Neural cell (in vitro differentiated cells): ENCODE results near the gene TMEM234. TPM values are rescaled to one million over a fixed set of nuclear protein-coding genes. Genes with fewer than 3 reads are reported as not detected.

Experiments used
- H2AFZ ChIP-seq: fragments of 200-600, 300-800 bp; sonication (generic), shearing (Covaris generic); 2 replicates; pipeline ENCODE4 v1.6.0; 2014; ENCODE audit warnings: low read depth, mild to moderate bottlenecking, antibody characterized with exemption, low read length, moderate library complexity
- H3F3A ChIP-seq: fragments of 200-600 bp; shearing (Covaris generic); 2 replicates; pipeline ENCODE4 v1.6.1; 2016; ENCODE audit warnings: mild to moderate bottlenecking, moderate library complexity, mixed read lengths, antibody characterized with exemption, low read length; ENCODE audit not compliant: insufficient read depth, poor library complexity, severe bottlenecking
- H3K27ac ChIP-seq: fragments of 200-600, 300-800 bp; sonication (generic), shearing (Covaris generic); 2 replicates; pipeline ENCODE4 v1.5.1; 2014; ENCODE audit warnings: mild to moderate bottlenecking, low read length, moderate library complexity
- H3K27me3 ChIP-seq: fragments of 300-800, 200-600 bp; sonication (generic), shearing (Covaris generic); 2 replicates; pipeline ENCODE4 v1.6.0; 2014; ENCODE audit warnings: mild to moderate bottlenecking, low read depth, low read length, moderate library complexity; ENCODE audit not compliant: insufficient read depth
- H3K36me3 ChIP-seq: fragments of 300-800, 200-600 bp; sonication (generic), shearing (Covaris generic); 2 replicates; pipeline ENCODE4 v1.5.1; 2014; ENCODE audit warnings: mild to moderate bottlenecking, antibody characterized with exemption, low read length, moderate library complexity; ENCODE audit not compliant: insufficient read depth
- H3K4me2 ChIP-seq: fragments of 300-800, 200-600 bp; sonication (generic), shearing (Covaris generic); 2 replicates; pipeline ENCODE4 v1.6.0; 2014; ENCODE audit warnings: mild to moderate bottlenecking, low read length
- H3K4me3 ChIP-seq: fragments of 300-800, 200-600 bp; sonication (generic), shearing (Covaris generic); 2 replicates; pipeline ENCODE4 v1.5.1; 2014; ENCODE audit warnings: mild to moderate bottlenecking, low read length, moderate library complexity
- H3K79me2 ChIP-seq: fragments of 200-600 bp; shearing (Covaris generic); replicated peaks from 2 replicates; pipeline ENCODE4 v1.6.0; 2014; ENCODE audit warnings: mild to moderate bottlenecking, low read length, moderate library complexity; ENCODE audit not compliant: insufficient read depth
- H3K9ac ChIP-seq: fragments of 300-800, 200-600 bp; sonication (generic), shearing (Covaris generic); 2 replicates; pipeline ENCODE4 v1.6.1; 2016; ENCODE audit warnings: mild to moderate bottlenecking, low read length, mixed read lengths
- H3K9me2 ChIP-seq: fragments of 200-600 bp; shearing (Covaris generic); 2 replicates; pipeline ENCODE4 v1.6.1; 2016; ENCODE audit warnings: mild to moderate bottlenecking, low read length, mixed read lengths; ENCODE audit not compliant: insufficient read depth
- H3K9me3 ChIP-seq: fragments of 200-600, 300-800 bp; sonication (generic), shearing (Covaris generic); 2 replicates; pipeline ENCODE4 v1.6.1; 2016; ENCODE audit warnings: mild to moderate bottlenecking, mixed run types, low read length, moderate library complexity, mixed read lengths
- H4K20me1 ChIP-seq: fragments of 200-600 bp; shearing (Covaris generic); 2 replicates; pipeline ENCODE4 v1.6.1; 2016; ENCODE audit warnings: mild to moderate bottlenecking, mixed run types; ENCODE audit not compliant: insufficient read depth
- CTCF ChIP-seq: fragments of 450-650 bp; IDR thresholded peaks from 2 replicates; pipeline ENCODE4 v1.5.1; 2014; ENCODE audit warnings: antibody characterized with exemption, mild to moderate bottlenecking, moderate library complexity; ENCODE audit not compliant: poor library complexity, severe bottlenecking
- EP300 ChIP-seq: fragments of 450-650 bp; conservative IDR thresholded peaks from 2 replicates; pipeline ENCODE4 v1.6.1; 2014; ENCODE audit warnings: antibody characterized with exemption, mild to moderate bottlenecking, moderate library complexity; ENCODE audit not compliant: poor library complexity, severe bottlenecking
- EZH2 ChIP-seq: fragments of 200-600, 300-800 bp; shearing (Covaris generic), sonication (generic); IDR thresholded peaks from 2 replicates; pipeline ENCODE4 v1.6.1; 2014; ENCODE audit warnings: antibody characterized with exemption, low read length, borderline replicate concordance, mild to moderate bottlenecking; ENCODE audit not compliant: insufficient read depth, poor library complexity, severe bottlenecking
- MXI1 ChIP-seq: fragments of 450-650 bp; conservative IDR thresholded peaks from 2 replicates; pipeline ENCODE4 v1.6.1; 2014; ENCODE audit warnings: antibody characterized with exemption, mild to moderate bottlenecking; ENCODE audit not compliant: poor library complexity, severe bottlenecking
- POLR2AphosphoS5 ChIP-seq: IDR thresholded peaks from 2 replicates; pipeline ENCODE4 v1.6.1; 2012
- RAD21 ChIP-seq: fragments of 450-650 bp; conservative IDR thresholded peaks from 2 replicates; pipeline ENCODE4 v1.6.1; 2014; ENCODE audit warnings: antibody characterized with exemption, mild to moderate bottlenecking, moderate library complexity
- REST ChIP-seq: IDR thresholded peaks from 2 replicates; pipeline ENCODE4 v1.6.1; 2012; ENCODE audit warnings: borderline replicate concordance
- SMC3 ChIP-seq: fragments of 450-650 bp; conservative IDR thresholded peaks from 2 replicates; pipeline ENCODE4 v1.6.1; 2014; ENCODE audit warnings: antibody characterized with exemption, mild to moderate bottlenecking, moderate library complexity; ENCODE audit not compliant: poor library complexity
- TAF1 ChIP-seq: IDR thresholded peaks from 2 replicates; pipeline ENCODE4 v1.6.1; 2012; ENCODE audit warnings: low read depth
- polyA plus RNA-seq: library from polyadenylated mRNA; depleted of rRNA; stranded (reverse); fragments of >200 nt; gene quantifications from 2 replicates; pipeline ENCODE4 v1.2.3, GENCODE V29; 2014

Gene TMEM234
- polyA plus RNA-seq, 1 donor from 2014 or later: 24.4 TPM

- Histone ChIP-seq H3K27ac (no peak within 1 kb of the TSS), H3K9me2 (no peaks in the 10 kb centered on the region), H3F3A (no peaks in the 10 kb centered on the region), H2AFZ (no peak within 1 kb of the TSS), H3K9ac (no peak within 1 kb of the TSS), H3K27me3 (no peaks in the 10 kb centered on the region), H3K79me2 (peaks cover 7% of the 10 kb centered on the region), H4K20me1 (no peaks in the 10 kb centered on the region), H3K9me3 (no peaks in the 10 kb centered on the region), H3K36me3 (no peaks in the 10 kb centered on the region), H3K4me2 (no peak within 1 kb of the TSS), H3K4me3 (no peak within 1 kb of the TSS)
- TF ChIP-seq RAD21 (no peak), REST (no peak), MXI1 (no peak), POLR2AphosphoS5 (no peak), EZH2 (no peak), EP300 (no peak), TAF1 (no peak), CTCF (no peak), SMC3 (no peak)
These were observed 13.2 kb downstream of the TMEM234 start, which contains the start of gene DCDC2B for GRCh38 chr1:32208891-32209328. DCDC2B (plus strand) TSS chr1:32209089; CDS start chr1:32209094, 5 bp downstream.

- Histone ChIP-seq H3K27ac (no peak overlapping the region), H3K4me2 (no peak overlapping the region), H3K9me3 (no peaks in the 10 kb centered on the region), H3K36me3 (no peaks in the 10 kb centered on the region), H3F3A (no peaks in the 10 kb centered on the region), H4K20me1 (no peaks in the 10 kb centered on the region), H3K9ac (no peak overlapping the region), H2AFZ (no peak overlapping the region), H3K4me3 (no peak overlapping the region), H3K79me2 (peaks cover 7% of the 10 kb centered on the region), H3K27me3 (no peaks in the 10 kb centered on the region), H3K9me2 (no peaks in the 10 kb centered on the region)
- TF ChIP-seq POLR2AphosphoS5: no peak
- TF ChIP-seq TAF1: no peak
- no peak for TF ChIP-seq EP300
- TF ChIP-seq EZH2: no peak
- no peak for TF ChIP-seq SMC3
- no peak for TF ChIP-seq RAD21
- TF ChIP-seq MXI1: no peak
- TF ChIP-seq CTCF: no peak
- TF ChIP-seq REST: no peak
These were observed 13.7 kb downstream of the TMEM234 start for GRCh38 chr1:32208469-32208868.
